Keratinocyte (primary cell): ENCODE measurements around the gene GPSM1.

Experiments
- EZH2 ChIP-seq: IDR thresholded peaks from one replicate; pipeline ENCODE4 v1.6.1; 2012; ENCODE audit warnings: inconsistent platforms, mild to moderate bottlenecking, low read length, moderate library complexity
- TF ChIP-seq, protein P1 (sequence below), 3 experiments: IDR thresholded peaks in 1 of 3; conservative IDR thresholded peaks in 1 of 3; optimal IDR thresholded peaks in 1 of 3; 2 replicates in 2 of 3; 3 replicates in 1 of 3; pipeline versions ENCODE3 to v1.5.1; 2011; ENCODE audit warnings: low read length in 3 of 3, mild to moderate bottlenecking in 3 of 3, moderate library complexity in 2 of 3, control low read depth in 1 of 3, inconsistent platforms in 1 of 3; ENCODE audit not compliant: insufficient read depth in 2 of 3; ENCODE audit errors: extremely low read depth in 1 of 3

DNA sequence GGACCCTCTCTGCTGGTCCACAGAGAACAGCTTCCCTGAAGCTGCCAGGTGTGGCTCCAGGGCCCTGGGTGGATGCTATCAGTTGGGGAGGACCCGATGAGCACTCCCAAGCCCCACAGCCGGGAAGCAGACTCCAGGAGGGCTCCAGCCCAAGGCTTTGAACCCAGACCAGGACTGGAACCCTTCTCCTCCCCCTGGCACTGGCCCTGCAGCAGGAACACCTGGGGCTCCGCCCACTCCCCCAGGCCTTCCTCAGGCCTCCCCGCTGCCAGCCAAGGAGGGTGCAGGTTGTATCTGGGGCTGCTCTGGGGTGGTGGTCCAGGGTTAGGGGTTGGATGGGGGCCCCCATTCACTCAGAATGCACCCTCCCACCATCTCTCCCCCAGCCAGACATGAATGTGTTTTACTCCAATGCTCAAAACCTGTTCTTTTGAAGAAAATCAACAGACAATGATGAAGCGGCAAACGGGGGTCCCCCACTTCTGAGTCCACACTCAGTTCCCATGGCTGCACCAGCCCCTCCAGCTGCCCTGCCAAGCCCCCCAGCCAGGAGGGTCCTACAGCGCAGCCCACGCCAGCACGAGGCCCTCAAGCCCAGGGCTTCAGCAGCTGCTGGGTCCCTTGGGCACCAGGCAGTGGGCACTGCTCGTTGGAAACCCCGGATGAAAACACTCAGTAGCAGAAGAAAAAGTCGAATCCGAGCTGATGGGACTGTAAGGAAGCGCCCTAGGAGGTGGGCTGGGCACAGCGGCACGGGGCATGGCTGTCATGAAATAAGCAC is 46.6 kb upstream of the GPSM1 start:
- no peak for TF ChIP-seq EZH2
- TF ChIP-seq, protein P1, sequence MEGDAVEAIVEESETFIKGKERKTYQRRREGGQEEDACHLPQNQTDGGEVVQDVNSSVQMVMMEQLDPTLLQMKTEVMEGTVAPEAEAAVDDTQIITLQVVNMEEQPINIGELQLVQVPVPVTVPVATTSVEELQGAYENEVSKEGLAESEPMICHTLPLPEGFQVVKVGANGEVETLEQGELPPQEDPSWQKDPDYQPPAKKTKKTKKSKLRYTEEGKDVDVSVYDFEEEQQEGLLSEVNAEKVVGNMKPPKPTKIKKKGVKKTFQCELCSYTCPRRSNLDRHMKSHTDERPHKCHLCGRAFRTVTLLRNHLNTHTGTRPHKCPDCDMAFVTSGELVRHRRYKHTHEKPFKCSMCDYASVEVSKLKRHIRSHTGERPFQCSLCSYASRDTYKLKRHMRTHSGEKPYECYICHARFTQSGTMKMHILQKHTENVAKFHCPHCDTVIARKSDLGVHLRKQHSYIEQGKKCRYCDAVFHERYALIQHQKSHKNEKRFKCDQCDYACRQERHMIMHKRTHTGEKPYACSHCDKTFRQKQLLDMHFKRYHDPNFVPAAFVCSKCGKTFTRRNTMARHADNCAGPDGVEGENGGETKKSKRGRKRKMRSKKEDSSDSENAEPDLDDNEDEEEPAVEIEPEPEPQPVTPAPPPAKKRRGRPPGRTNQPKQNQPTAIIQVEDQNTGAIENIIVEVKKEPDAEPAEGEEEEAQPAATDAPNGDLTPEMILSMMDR (optimal IDR thresholded peaks at IDR 0.05 in 1 of 3, IDR thresholded peaks at IDR 0.05 in 1 of 3, conservative IDR thresholded peaks at IDR 0.05 in 1 of 3; ENCODE audit: extremely low read depth in 1 of 3, insufficient read depth in 2 of 3, low read length in 3 of 3), result no peak
